ENCODE measurements around the gene PRC1. TPM values are rescaled to one million over a fixed set of nuclear protein-coding genes. Genes with fewer than 3 reads are reported as not detected.

PRC1 gene
- total RNA-seq, 4 donors from 2014 or later: 2.2 to 12.7 (median 4.5) TPM

DNA sequence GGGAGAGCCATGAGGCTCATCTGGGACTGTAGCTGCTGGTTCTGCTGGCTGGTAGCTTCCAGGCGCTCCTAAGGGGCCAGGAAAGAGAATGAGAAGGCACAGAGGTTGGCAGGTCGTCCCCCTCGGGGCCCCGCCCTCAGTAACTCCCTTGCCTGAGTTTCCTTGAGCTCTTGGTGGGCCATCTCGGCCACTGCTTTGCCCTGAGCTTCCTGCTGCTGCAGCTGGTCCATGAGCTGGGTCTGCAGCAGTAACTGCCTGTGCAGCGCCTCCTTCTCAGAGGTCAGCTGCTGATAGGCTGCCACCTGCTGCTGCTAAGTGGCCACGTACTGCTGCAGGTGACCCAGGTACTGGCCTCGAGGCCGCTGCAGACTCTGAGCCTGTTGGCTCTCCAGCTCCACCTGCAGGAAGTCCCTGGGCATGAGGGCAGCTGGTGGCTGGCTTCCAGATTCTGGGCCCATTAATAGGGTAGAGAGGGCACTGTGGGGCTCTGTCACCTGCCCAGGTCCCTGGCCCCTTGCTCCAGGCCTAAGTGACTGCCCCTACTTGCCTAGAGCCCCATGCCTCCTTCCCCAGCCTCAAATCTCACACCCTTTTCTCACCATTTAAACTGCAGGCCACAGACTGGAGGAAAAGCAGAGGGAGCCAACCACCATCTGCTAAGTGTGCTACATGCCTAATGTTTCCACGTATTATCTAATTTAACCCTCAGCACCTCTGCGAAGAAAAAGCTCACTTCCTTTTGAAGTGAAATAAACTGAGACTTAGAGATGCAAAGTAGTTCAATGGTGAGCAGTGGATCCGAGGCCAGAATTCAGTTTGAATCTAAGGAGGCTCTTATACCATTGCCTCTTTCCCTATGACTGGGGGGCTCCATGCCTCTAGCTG lies 38.8 kb upstream of the PRC1 start:
- Histone ChIP-seq H3K4me1 (no peaks in the 10 kb centered on the region), H3K27ac (no peak overlapping the region), H3K27me3 (peaks cover 28% of the 10 kb centered on the region), H3K36me3 (no peaks in the 10 kb centered on the region), H3K9me3 (no peaks in the 10 kb centered on the region), H3K4me3 (no peak overlapping the region)
- TF ChIP-seq POLR2AphosphoS5 (IDR thresholded peaks at IDR 0.05) (no peak), EP300 (IDR thresholded peaks at IDR 0.05) (no peak), POLR2A (IDR thresholded peaks at IDR 0.05) (no peak)
- TF ChIP-seq, protein P1, sequence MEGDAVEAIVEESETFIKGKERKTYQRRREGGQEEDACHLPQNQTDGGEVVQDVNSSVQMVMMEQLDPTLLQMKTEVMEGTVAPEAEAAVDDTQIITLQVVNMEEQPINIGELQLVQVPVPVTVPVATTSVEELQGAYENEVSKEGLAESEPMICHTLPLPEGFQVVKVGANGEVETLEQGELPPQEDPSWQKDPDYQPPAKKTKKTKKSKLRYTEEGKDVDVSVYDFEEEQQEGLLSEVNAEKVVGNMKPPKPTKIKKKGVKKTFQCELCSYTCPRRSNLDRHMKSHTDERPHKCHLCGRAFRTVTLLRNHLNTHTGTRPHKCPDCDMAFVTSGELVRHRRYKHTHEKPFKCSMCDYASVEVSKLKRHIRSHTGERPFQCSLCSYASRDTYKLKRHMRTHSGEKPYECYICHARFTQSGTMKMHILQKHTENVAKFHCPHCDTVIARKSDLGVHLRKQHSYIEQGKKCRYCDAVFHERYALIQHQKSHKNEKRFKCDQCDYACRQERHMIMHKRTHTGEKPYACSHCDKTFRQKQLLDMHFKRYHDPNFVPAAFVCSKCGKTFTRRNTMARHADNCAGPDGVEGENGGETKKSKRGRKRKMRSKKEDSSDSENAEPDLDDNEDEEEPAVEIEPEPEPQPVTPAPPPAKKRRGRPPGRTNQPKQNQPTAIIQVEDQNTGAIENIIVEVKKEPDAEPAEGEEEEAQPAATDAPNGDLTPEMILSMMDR (IDR thresholded peaks at IDR 0.05): peak in 2 of 4 experiments; percentile 25 to 57
- WGBS, 2 donors (ENCODE audit: low coverage in 1 of 2): 90% methylated on average over 2 of the region's 12 CpGs; no CpG with 5 or more reads in 1 of the 2 donors
- ATAC-seq: no peak

DNA sequence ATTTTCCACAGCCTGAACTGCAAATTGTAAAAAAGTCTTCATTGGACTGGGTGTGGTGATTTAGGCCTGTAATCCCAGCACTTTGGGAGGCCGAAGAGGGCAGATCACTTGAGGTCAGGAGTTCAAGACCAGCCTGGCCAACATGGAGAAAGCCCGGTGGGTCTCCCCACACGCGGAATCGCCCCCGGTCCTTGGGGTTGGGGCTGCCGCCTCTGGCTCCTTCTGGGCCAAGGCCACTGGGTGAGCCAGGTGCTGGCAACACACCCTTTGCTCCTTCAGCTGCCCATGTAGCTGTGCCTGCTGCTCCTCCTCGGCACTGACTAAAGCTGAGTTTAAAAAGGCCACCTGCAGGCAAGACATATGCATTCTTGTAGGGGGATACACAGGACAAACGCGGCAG lies 37.5 kb upstream of the PRC1 start:
- H3K4me1 ChIP-seq: no peaks in the 10 kb centered on the region
- ATAC-seq: no peak
- H3K4me3 ChIP-seq: no peak overlapping the region
- H3K27me3 ChIP-seq: peaks cover 24% of the 10 kb centered on the region
- H3K36me3 ChIP-seq: no peaks in the 10 kb centered on the region
- TF ChIP-seq, protein P1 (IDR thresholded peaks at IDR 0.05): no peak
- H3K9me3 ChIP-seq: no peaks in the 10 kb centered on the region
- WGBS, 2 donors (ENCODE audit: low coverage in 1 of 2): 73% methylated on average over 9 of the region's 10 CpGs; no CpG with 5 or more reads in 1 of the 2 donors
- H3K27ac ChIP-seq: no peak overlapping the region

DNA sequence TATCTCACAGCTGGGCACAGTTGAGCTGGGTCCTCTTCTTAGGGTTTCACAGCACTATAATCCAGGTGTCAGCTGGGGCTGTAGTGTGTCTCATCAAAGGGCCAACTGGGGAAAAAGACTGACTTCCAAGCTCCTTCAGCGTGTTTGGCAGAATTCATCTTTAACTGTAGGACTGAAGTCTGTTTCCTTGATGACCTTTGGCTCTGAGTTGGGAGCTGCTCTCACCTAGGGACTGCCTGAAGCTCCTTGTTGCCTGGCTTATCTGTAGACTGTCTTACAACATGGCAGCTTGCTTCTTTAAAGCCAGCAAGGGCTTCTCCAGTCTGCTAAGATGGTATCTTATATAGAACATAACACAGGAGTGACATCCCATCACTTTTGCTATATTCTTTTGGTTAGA lies 33.3 kb upstream of the PRC1 start:
- 78 to 80% methylated on average over 1 of the region's 1 CpG for WGBS, 2 donors (ENCODE audit: low coverage in 1 of 2)
- Histone ChIP-seq H3K9me3 (no peaks in the 10 kb centered on the region), H3K4me3 (no peak overlapping the region), H3K27ac (no peak overlapping the region), H3K36me3 (no peaks in the 10 kb centered on the region), H3K27me3 (no peaks in the 10 kb centered on the region), H3K4me1 (peaks cover 0 to 5% (median 0%) of the 10 kb centered on the region in 3 donors)
- TF ChIP-seq POLR2A (IDR thresholded peaks at IDR 0.05) (no peak), POLR2AphosphoS5 (IDR thresholded peaks at IDR 0.05) (no peak), EP300 (IDR thresholded peaks at IDR 0.05) (no peak)
- TF ChIP-seq, protein P1 (IDR thresholded peaks at IDR 0.05): no peak
- no peak for ATAC-seq

- Histone ChIP-seq H3K9me3 (no peaks in the 10 kb centered on the region), H3K27ac (no peak overlapping the region), H3K36me3 (no peaks in the 10 kb centered on the region), H3K27me3 (no peaks in the 10 kb centered on the region), H3K4me1 (peaks cover 0 to 27% (median 11%) of the 10 kb centered on the region in 3 donors), H3K4me3 (no peak overlapping the region)
- 86 to 100% methylated on average over 2 to 6 of the region's 7 CpGs for WGBS, 2 donors (ENCODE audit: low coverage in 1 of 2)
- ATAC-seq: no peak
- TF ChIP-seq POLR2AphosphoS5 (IDR thresholded peaks at IDR 0.05) (no peak), POLR2A (IDR thresholded peaks at IDR 0.05) (no peak), EP300 (IDR thresholded peaks at IDR 0.05) (no peak)
- TF ChIP-seq, protein P1 (IDR thresholded peaks at IDR 0.05): no peak
These were observed 29.4 kb upstream of the PRC1 start for GRCh38 chr15:91023720-91024119.

DNA sequence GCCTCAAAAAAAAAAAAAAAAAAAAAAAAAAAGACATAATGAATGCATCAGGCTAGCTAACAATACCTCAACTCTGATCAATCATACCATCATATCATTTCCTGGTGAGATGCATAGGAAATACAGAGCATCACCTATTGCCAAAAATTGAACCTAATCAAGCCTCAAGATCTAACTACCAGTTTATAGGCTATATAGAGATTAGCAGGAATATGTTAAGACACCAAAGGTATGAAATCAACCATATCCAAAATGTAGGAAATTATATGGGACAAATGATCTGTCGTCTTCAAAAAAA lies 28.4 kb upstream of the PRC1 start:
- H3K27ac ChIP-seq: peak overlapping the region; percentile 5 to 83 (median 80)
- peaks cover 0 to 3% of the 10 kb centered on the region in 2 donors for H3K36me3 ChIP-seq
- H3K4me3 ChIP-seq: peak overlapping the region; percentile 88
- H3K27me3 ChIP-seq: no peaks in the 10 kb centered on the region
- ATAC-seq: no peak
- peaks cover 0 to 35% (median 11%) of the 10 kb centered on the region in 3 donors for H3K4me1 ChIP-seq
- whole genome bisulfite sequencing, 2 donors (ENCODE audit: low coverage in 1 of 2): 18 to 25% methylated on average over 1 of the region's 1 CpG
- no peaks in the 10 kb centered on the region for H3K9me3 ChIP-seq
- TF ChIP-seq EP300 (IDR thresholded peaks at IDR 0.05): no peak
- no peak for TF ChIP-seq POLR2AphosphoS5 (IDR thresholded peaks at IDR 0.05)
- TF ChIP-seq, protein P1 (IDR thresholded peaks at IDR 0.05): no peak
- no peak for TF ChIP-seq POLR2A (IDR thresholded peaks at IDR 0.05)

All from gastroesophageal sphincter (tissue), 4 donors.